GM19238 (cell line): ENCODE results near the gene TUBG2.
A peak's percentile ranks its signal among the peaks of the same experiment; 100 is the strongest.
"Not testable (repeated sequence)": the region's sequence is repeated elsewhere in the genome, so short reads cannot be mapped to it uniquely, and the experiment has no call there.

ENCODE experiments used
- DNase-seq: peaks from one replicate; pipeline ENCODE4 v3.0.0; 2011; ENCODE audit warnings: low spot score; ENCODE audit not compliant: insufficient read length

Gene TUBG2

GRCh38 chr17:42659079-42659931 lies at the start of gene TUBG2:
TSS of gene TUBG2 (plus strand) at chr17:42659284. CDS start at chr17:42659504, 220 bp downstream.
- no peak for DNase-seq

GRCh38 chr17:42609814-42610801 lies 49.0 kb upstream of the TUBG2 start:
- not testable (repeated sequence) for DNase-seq

DNA sequence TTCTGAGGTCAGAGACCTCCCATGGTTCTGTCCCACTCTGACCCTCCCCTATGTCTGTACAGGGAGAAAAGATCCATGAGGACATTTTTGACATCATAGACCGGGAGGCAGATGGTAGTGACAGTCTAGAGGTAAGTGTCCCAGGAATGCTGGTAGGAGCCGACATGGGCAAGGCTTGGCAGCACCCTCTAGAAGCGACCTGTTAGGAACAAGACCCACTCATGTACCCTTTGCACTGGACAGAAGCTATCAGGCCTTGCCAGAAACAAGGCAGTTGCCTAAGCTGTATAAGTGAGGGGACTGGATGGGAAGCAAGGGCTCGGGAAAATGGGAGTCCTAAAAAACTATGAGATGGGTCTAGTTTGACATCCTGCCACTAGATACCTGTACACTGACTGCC lies 47.1 kb upstream of the TUBG2 start:
- no peak for DNase-seq

DNA sequence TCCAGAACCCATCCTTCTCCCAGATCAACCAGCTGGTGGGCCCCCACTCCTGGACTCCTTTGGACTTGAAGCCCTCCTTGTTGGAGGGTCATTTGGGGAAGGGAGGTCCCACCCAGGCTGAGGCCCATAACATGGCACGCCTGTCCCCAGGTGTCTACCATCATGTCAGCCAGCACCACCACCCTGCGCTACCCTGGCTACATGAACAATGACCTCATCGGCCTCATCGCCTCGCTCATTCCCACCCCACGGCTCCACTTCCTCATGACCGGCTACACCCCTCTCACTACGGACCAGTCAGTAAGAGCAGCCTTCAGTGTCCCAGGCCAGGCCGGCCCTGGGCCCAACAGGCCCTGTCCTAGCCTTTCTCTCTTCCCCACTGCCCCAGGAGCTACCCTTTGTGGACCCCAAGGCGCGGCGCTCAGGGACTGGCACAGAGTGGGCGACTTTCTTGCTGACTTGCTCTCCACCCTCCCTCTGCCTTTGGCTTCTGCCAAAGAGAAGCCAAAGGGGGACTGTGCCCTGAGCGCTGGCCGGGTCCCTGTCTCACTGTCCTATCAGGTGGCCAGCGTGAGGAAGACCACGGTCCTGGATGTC lies 45.3 kb upstream of the TUBG2 start:
- no peak for DNase-seq

DNA sequence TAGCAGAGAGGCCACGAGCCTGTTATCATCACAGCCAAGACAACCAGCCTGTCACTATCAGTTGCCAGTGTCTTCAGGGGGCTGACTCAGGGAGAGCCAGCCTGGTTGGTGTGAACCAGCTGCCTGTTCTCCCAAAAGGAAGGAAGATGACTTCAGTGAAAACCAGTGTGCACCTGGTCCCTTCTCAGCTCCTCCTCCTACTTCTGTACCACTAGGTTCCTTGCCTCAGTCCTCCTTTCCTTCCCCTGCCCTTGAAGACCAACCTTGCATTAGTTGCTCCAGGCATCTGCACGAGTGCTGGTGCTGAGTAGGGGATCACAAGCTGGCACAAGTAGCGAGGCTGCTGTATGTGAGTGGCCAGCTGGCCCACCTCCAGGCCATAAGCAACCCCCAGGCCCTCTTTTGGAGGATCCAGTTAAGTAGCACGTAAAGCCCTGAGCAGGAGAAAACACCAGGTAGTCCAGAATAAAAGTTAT lies 41.1 kb upstream of the TUBG2 start:
- peak; percentile 16 for DNase-seq

DNA sequence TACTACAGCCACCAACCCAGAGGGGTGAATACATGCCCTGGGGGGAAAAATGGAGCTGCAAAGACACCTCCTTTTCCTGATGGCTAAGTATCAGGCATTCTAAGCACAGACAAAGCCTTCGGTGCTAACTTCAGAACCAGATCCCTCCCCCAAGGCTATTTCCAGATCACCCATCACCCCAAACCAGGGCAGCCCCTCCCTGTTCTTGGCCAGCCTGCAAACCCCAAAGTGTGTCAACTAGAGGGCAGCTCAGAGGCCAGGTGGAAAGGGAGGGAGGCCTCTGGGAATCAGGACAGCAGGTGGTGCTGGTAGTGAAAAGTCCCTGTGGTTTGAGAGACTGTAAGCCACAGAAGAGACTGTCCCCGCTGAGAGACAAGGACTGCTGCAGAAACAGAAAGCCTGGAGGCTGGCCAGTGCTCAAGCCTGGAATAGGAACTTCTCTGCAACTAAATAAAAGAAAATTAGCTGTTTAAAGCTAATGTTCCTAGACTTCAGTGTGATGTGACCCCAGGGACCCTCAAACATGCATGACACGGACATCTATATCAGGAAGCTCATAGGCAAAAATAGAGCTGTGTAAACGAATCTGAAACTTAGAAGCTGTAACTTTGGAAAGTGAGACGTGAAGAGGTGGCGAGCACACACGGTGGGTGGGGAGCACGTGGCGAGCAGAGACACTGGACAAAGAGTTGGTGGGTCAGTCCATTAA lies 40.5 kb upstream of the TUBG2 start:
- peak; percentile 84 for DNase-seq

- DNase-seq = not testable (repeated sequence)
These were observed 37.1 kb upstream of the TUBG2 start for GRCh38 chr17:42621987-42622386.

DNA sequence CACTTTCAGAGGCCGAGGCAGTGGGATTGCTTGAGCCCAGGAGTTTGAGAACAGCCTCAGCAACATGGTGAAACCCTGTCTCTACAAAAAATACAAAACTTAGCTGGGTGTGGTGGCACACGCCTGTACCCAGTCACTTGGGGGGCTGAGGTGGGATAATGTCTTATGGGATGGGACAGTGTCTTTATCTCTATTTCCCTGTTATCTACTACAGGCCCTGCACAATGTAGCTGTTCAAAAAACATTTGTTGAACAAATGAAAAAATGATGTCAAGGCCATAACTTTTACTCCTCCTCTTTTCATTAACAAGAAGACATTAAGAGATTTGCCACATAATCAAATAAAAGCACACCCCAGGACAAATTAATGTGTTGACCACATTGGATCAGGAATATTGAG lies 35.8 kb upstream of the TUBG2 start:
- no peak for DNase-seq

DNA sequence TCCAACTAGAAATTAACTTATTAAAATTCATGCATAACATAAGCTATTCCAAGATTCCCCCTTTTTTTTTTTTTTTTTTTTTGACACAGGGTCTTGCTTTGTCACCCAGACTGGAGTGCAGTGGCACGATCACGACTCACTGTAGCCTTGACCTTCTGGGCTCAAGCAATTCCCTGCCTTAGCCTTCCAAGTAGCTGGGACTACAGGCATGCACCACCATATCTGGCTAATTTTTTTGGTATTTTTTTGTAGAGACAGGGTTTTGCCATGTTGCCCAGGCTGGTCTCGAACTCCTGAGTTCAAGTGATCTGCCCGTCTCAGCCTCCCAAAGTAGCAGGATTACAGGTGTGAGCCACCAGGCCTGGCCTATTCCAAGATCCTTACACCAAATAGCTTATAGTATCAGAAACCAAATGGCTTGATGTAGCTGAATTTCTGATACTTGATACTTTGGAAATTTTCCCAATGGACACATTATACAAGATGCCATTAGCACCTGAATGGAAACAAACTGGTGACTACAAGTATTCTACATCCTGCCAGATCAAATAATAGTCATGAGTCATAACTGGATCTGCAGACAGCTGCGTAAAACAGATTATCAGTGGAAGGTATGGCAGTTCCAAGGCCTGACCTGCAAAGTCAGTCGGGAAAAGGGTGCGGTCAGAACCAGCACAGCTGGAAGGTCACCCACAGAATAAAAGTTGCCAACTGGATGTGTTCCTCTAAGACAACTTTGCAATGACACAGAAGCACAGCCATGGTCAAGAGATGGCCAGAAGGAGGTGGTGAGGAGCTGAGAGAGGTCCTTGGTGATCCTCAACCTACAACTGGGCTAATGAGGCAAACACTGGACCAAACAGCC lies 35.1 kb upstream of the TUBG2 start:
- DNase-seq = no peak

GRCh38 chr17:42627032-42627764 lies 31.9 kb upstream of the TUBG2 start:
- not testable (repeated sequence) for DNase-seq

DNA sequence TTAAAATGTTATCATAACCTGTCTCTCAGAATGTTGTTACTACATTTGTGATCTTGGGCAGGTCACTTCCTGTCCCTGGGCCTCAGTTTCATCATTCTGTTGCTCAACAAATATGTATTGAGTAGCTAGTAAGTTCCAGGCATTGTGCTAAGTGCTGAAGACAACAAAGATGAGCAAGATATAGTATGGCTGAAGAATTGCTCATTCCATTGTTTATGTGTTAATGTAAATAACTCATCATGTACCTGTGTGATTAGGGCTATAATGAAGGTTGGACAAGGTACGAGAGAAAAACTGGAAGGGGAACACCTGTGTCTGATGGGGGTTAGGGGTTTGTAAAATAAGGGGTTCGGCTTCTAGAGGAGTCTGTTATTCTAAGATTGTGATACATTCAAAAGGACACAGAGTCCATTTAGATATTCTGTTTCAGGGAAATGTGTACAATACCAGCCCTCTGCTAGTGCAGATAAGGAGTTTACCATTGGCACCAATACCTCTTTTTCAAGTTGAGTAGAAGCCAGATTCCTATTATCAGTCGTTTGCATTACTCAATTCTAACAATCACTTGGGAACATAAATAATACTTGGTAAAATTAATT lies 29.6 kb upstream of the TUBG2 start:
- no peak for DNase-seq

DNA sequence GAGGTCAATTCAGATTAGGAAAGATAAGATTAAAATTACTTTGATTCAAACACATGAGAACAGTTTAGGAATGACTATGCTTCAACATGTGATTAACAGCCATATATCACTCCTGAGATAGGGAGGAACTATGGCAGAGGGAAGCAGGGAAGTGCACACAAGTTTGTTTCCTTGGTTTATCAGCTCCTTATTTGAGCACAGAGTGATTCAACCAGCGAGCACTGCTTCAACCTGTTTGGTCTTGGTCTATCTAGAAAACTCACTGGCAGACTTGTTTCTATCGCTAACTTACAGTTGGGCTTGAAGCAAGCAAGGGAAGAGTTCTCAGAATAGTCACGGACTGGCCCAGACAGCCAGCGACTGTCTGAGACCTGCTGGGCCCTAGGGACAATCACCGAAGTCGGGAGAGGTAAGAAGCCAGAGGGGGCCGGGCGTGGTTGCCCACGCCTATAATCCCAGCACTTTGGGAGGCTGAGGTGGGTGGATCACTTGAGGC lies 26.1 kb upstream of the TUBG2 start:
- DNase-seq = no peak

- no peak for DNase-seq
These were observed 19.5 kb upstream of the TUBG2 start for GRCh38 chr17:42639525-42640113.

DNA sequence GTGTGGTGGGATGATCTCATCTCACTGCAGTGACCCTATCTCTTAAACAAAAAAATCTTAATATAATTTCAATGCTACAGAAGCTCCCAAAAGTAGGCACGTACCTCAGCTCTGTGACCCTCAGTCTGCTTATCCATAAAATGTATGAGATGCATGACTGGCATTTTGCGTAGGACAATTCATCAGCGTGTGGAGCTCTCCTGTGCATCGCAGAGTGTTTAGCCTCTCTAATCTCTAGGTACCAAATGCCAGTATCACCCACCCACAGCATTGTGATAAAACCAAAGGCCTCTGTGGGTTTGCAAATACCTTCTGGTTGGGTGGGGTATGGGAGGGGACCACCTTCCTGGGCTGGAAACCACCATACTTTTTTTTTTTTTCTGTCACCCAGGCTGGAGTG lies 19.0 kb upstream of the TUBG2 start:
- no peak for DNase-seq

GRCh38 chr17:42642336-42642735 lies 16.7 kb upstream of the TUBG2 start:
- no peak for DNase-seq

- no peak for DNase-seq
These were observed 11.3 kb upstream of the TUBG2 start for GRCh38 chr17:42647778-42648177.

DNA sequence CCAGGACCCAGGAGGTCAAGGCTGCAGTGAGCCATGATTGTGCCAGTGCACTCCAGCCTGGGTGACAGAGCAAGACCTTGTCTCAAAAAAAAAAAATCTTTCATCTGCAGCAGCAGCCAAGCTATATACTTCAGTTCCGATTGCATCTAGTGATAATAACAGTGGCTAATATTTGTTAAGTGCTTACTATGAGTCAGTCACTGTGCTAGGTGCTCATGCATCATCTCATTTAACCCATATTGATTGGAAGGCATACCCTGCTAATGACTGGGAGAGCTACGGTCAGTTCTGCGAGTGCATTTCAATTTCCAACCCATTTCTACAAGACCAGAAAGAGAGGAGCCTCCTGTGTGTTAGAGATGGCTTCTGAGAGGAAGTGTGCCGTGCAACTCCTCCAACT lies 7.7 kb upstream of the TUBG2 start:
- no peak for DNase-seq
